HepG2 (cell line): ENCODE measurements around the gene NME9. TPM values are rescaled to one million over a fixed set of nuclear protein-coding genes. Genes with fewer than 3 reads are reported as not detected.

Experiments
- ATAC-seq: fragments of 200-7000 bp; cut with Tn5 transposase; 3 replicates; pipeline ENCODE4 v1.9.1; 2020; ENCODE audit warnings: mild to moderate bottlenecking, moderate library complexity
- BruUV-seq: library from RNA; stranded (reverse); fragments of 400-500 nt; replicated peaks from 2 replicates; lab custom pipeline; 2021; lab: Mats Ljungman, UMichigan
- CTCF ChIA-PET: fragments of 300-600 bp; formaldehyde crosslinking; extraction: SDS; loops from one replicate; lab custom pipeline; 2021; ENCODE audit warnings: low total read pairs, inconsistent platforms, low intra/inter-chr PET ratio; lab: Yijun Ruan, JAX
- POLR2A ChIA-PET: fragments of 350-600 bp; sonication (Branson Sonifier 250); formaldehyde crosslinking; loops from one replicate; lab custom pipeline; 2020; ENCODE audit warnings: antibody characterized with exemption, inconsistent platforms; lab: Yijun Ruan, JAX
- DNase-seq: peaks from one replicate; pipeline ENCODE4 v3.0.0-alpha.2; 2015; ENCODE audit warnings: low spot score
- FAIRE-seq: peaks from 3 replicates; lab custom pipeline; 2011; peaks lifted over from hg19 to GRCh38; lab: Jason Lieb, UNC
- H2AFZ ChIP-seq: one replicate; pipeline ENCODE4 v1.6.1; 2011; ENCODE audit warnings: low read length, inconsistent platforms
- H3K27ac ChIP-seq: fragments of 300-600 bp; 3 replicates; pipeline ENCODE4 v1.8.0; 2011; ENCODE audit warnings: mixed run types, mild to moderate bottlenecking, mixed read lengths, low read length, inconsistent platforms; ENCODE audit not compliant: insufficient read depth; ENCODE audit errors: extremely low read length
- H3K27me3 ChIP-seq, 2 experiments: fragments of 200-600 bp in 1 of 2; 2 replicates in 1 of 2; 3 replicates in 1 of 2; pipeline versions ENCODE4 v1.6.0 to v1.8.0; 2011; ENCODE audit warnings: low read length in 2 of 2, mild to moderate bottlenecking in 2 of 2, moderate library complexity in 2 of 2, inconsistent platforms in 1 of 2; ENCODE audit not compliant: insufficient read depth in 2 of 2, control insufficient read depth in 1 of 2
- H3K36me3 ChIP-seq, 2 experiments: fragments of 200-600 bp in 1 of 2; replicated peaks in 1 of 2; 2 replicates in 1 of 2; 3 replicates in 1 of 2; pipeline versions ENCODE4 v1.5.1 to v1.8.0; 2011; ENCODE audit warnings: low read length in 2 of 2, inconsistent platforms in 1 of 2; ENCODE audit not compliant: insufficient read depth in 2 of 2, control insufficient read depth in 1 of 2
- H3K4me1 ChIP-seq: 2 replicates; pipeline ENCODE4 v1.5.1; 2012; ENCODE audit warnings: low read length, inconsistent platforms; ENCODE audit not compliant: insufficient read depth
- H3K4me2 ChIP-seq: 2 replicates; pipeline ENCODE4 v1.6.0; 2011; ENCODE audit warnings: low read depth, low read length, inconsistent platforms
- H3K4me3 ChIP-seq, 3 experiments: fragments of 200-600 bp in 1 of 3; sonication (generic), shearing (Covaris generic) in 1 of 3; replicated peaks in 1 of 3; 2 replicates each; pipeline ENCODE4 v1.5.1; 2011 to 2016; ENCODE audit warnings: low read length in 3 of 3, inconsistent platforms in 2 of 3, low read depth in 2 of 3, mild to moderate bottlenecking in 2 of 3, control low read depth in 1 of 3, mixed read lengths in 1 of 3; ENCODE audit not compliant: insufficient read depth in 1 of 3
- H3K79me2 ChIP-seq: one replicate; pipeline ENCODE4 v1.6.1; 2011; ENCODE audit warnings: low read length, inconsistent platforms; ENCODE audit not compliant: insufficient read depth
- H3K9ac ChIP-seq: 2 replicates; pipeline ENCODE4 v1.6.0; 2011; ENCODE audit warnings: mild to moderate bottlenecking, low read depth, low read length, inconsistent platforms; ENCODE audit not compliant: insufficient read depth
- H3K9me3 ChIP-seq: 2 replicates; pipeline ENCODE4 v1.5.1; 2012; ENCODE audit warnings: mild to moderate bottlenecking, low read length
- H4K20me1 ChIP-seq: 2 replicates; pipeline ENCODE4 v1.6.0; 2011; ENCODE audit warnings: inconsistent platforms, mild to moderate bottlenecking, low read length, moderate library complexity; ENCODE audit not compliant: insufficient read depth
- ARNT2 ChIP-seq: sonication (generic); formaldehyde crosslinking; IDR thresholded peaks from 2 replicates; pipeline ENCODE4 v1.8.0; 2022; ENCODE audit warnings: mild to moderate bottlenecking, low read depth, missing genetic modification reagents, moderate library complexity
- ATF6 ChIP-seq: sonication (generic); formaldehyde crosslinking; conservative IDR thresholded peaks from 2 replicates; pipeline ENCODE4 v1.4.0; 2020; ENCODE audit warnings: missing genetic modification reagents
- TFDP1 ChIP-seq: IDR thresholded peaks from 2 replicates; pipeline ENCODE4 v1.6.1; 2016; ENCODE audit warnings: missing compliant biosample characterization, missing genetic modification reagents, borderline replicate concordance
- THYN1 ChIP-seq: sonication (generic); formaldehyde crosslinking; IDR thresholded peaks from 2 replicates; pipeline ENCODE4 v1.8.1; 2023; ENCODE audit warnings: low read depth, mild to moderate bottlenecking, moderate library complexity, missing genetic modification reagents, borderline replicate concordance
- ZBTB42 ChIP-seq: sonication (generic); formaldehyde crosslinking; IDR thresholded peaks from 2 replicates; pipeline ENCODE4 v1.5.0; 2020; ENCODE audit warnings: mild to moderate bottlenecking, missing genetic modification reagents
- ZNF326 ChIP-seq: sonication (generic); formaldehyde crosslinking; IDR thresholded peaks from 2 replicates; pipeline ENCODE4 v1.4.0; 2020; ENCODE audit warnings: missing genetic modification reagents, borderline replicate concordance
- ZNF343 ChIP-seq: sonication (generic); formaldehyde crosslinking; IDR thresholded peaks from 2 replicates; pipeline ENCODE4 v1.4.0; 2020; ENCODE audit warnings: mild to moderate bottlenecking, missing genetic modification reagents
- ZNF484 ChIP-seq: sonication (generic); formaldehyde crosslinking; IDR thresholded peaks from 2 replicates; pipeline ENCODE4 v1.5.1; 2020; ENCODE audit warnings: mild to moderate bottlenecking, low read depth, missing genetic modification reagents, borderline replicate concordance
- ZNF800 ChIP-seq: sonication (generic); formaldehyde crosslinking; IDR thresholded peaks from 2 replicates; pipeline ENCODE4 v1.4.0; 2020; ENCODE audit warnings: missing genetic modification reagents
- ZNF816 ChIP-seq: sonication (generic); formaldehyde crosslinking; IDR thresholded peaks from 2 replicates; pipeline ENCODE4 v1.8.0; 2022; ENCODE audit warnings: missing genetic modification reagents, mild to moderate bottlenecking, borderline replicate concordance
- WGBS: methylation state at CpG from one replicate; pipeline ENCODE4 v1.1.6; 2017; ENCODE audit warnings: low lambda C conversion rate; 5-methylcytosine and 5-hydroxymethylcytosine counted together
- in situ Hi-C: cut with HindIII; loops from 2 replicates; pipeline ENCODE4 v1.10.0; 2017; ENCODE audit warnings: low pct_unique_long_range_greater_than_20kb; ENCODE audit not compliant: extremely low pct_ligation_motif_present
- intact Hi-C: fragments of 100-400 bp; cut with micrococcal nuclease; formaldehyde crosslinking; loops from one replicate; pipeline ENCODE4 v1.10.0; 2022; ENCODE audit not compliant: unreplicated experiment
- polyA plus RNA-seq, 8 experiments: library from polyadenylated mRNA; depleted of rRNA in 3 of 8; stranded (reverse) in 7 of 8; unstranded in 1 of 8; fragments of >200 nt; fragmentation: Illumina TruSeq in 4 of 8; extraction: Trizol in 4 of 8; gene quantifications; 2 replicates each; pipeline versions ENCODE4 v1.2.1 to v1.2.3, GENCODE V29; 2011 to 2016; ENCODE audit warnings: low read depth in 4 of 8, missing spikeins in 1 of 8, mixed read lengths in 1 of 8; ENCODE audit not compliant: insufficient read depth in 1 of 8
- total RNA-seq, 5 experiments: library from RNA; depleted of rRNA; stranded (reverse); fragments of >200 nt; fragmentation: Illumina TruSeq; extraction: Trizol; gene quantifications; 2 replicates each; pipeline ENCODE4 v1.2.3, GENCODE V29; 2016; ENCODE audit warnings: low read depth in 1 of 5

Gene NME9
- total and polyA plus RNA-seq, 2 of the 13 experiments (the other 11 are each of a cell fraction or from before 2014, with no cell fraction given), result not detected

- Histone ChIP-seq H3K36me3 (peaks cover 6 to 32% of the 10 kb centered on the region in 2 experiments; a peak in 4 of 5 replicates), H4K20me1 (no peaks in the 10 kb centered on the region), H3K9me3 (no peaks in the 10 kb centered on the region), H2AFZ (no peak overlapping the region), H3K9ac (no peak overlapping the region), H3K4me1 (no peaks in the 10 kb centered on the region), H3K27ac (no peak overlapping the region), H3K79me2 (no peaks in the 10 kb centered on the region)
- in situ Hi-C loops, result no loop called here
- WGBS, result 100% methylated on average over 1 of the region's 1 CpG
- ATAC-seq (no peak), FAIRE-seq (no peak)
- POLR2A ChIA-PET, result no interaction called here
- intact Hi-C loops, result no loop called here
- TF ChIP-seq ZNF326, result no peak
- no peak for TF ChIP-seq ZNF484
- no peak for TF ChIP-seq ATF6 (CRISPR knock-in tag)
- TF ChIP-seq ZNF800 (CRISPR knock-in tag), result no peak
- TF ChIP-seq ZNF343, result no peak
- no peak for TF ChIP-seq ARNT2
- no peak for TF ChIP-seq THYN1 (CRISPR knock-in tag)
- TF ChIP-seq ZNF816 (CRISPR knock-in tag), result no peak
- no peak for TF ChIP-seq TFDP1
- TF ChIP-seq ZBTB42 (CRISPR knock-in tag), result no peak
- TF ChIP-seq, all 625 proteins: peak for 0
- no TSS peak for BruUV-seq
- no peak overlapping the region for H3K4me2 ChIP-seq
- H3K4me3 ChIP-seq, result no peak overlapping the region
- no peak for DNase-seq
- CTCF ChIA-PET, result no interaction called here
- H3K27me3 ChIP-seq, result no peaks in the 10 kb centered on the region
These were observed 45.6 kb downstream of the NME9 start for GRCh38 chr3:138284079-138284478.
